T-helper 17 cell (primary cell): ENCODE results near the gene NTNG2. TPM values are rescaled to one million over a fixed set of nuclear protein-coding genes. Genes with fewer than 3 reads are reported as not detected.

ENCODE experiments used
- ATAC-seq: fragments of 150-1000 bp; cut with Tn5 transposase; 2 replicates; pipeline ENCODE4 v1.10.0; 2021; ENCODE audit warnings: mild to moderate bottlenecking, moderate library complexity
- DNase-seq, 3 donors: peaks; one replicate each; pipeline versions ENCODE4 v3.0.0 to v3.0.0-alpha.2; 2020 to 2021
- H3K9me3 ChIP-seq: one replicate; pipeline ENCODE4 v1.7.0; 2013; ENCODE audit warnings: low read length, mild to moderate bottlenecking; ENCODE audit not compliant: control insufficient read depth, poor library complexity, severe bottlenecking
- H3K27ac Mint-ChIP-seq: one replicate; pipeline ENCODE4 v1.8.0; 2022; ENCODE audit warnings: mild to moderate bottlenecking, moderate library complexity, mixed read lengths
- H3K27me3 Mint-ChIP-seq: one replicate; pipeline ENCODE4 v1.8.0; 2022; ENCODE audit warnings: mixed read lengths
- H3K36me3 Mint-ChIP-seq: one replicate; pipeline ENCODE4 v1.8.0; 2022; ENCODE audit warnings: low read depth, mixed read lengths
- H3K4me1 Mint-ChIP-seq: one replicate; pipeline ENCODE4 v1.8.0; 2022; ENCODE audit warnings: mild to moderate bottlenecking, mixed read lengths
- H3K4me3 Mint-ChIP-seq: one replicate; pipeline ENCODE4 v1.8.0; 2022; ENCODE audit warnings: mild to moderate bottlenecking, moderate library complexity, mixed read lengths
- total RNA-seq, 4 donors: library from RNA in 2 of 4; stranded (reverse) in 2 of 4; gene quantifications; one replicate each; pipeline ENCODE4 v1.2.3 and lab custom pipeline; 2022 to 2026

The NTNG2 gene
- total RNA-seq, 2 donors from 2014 or later: 3.3 to 3.6 TPM

GRCh38 chr9:132190966-132191365 is 29.1 kb downstream of the NTNG2 start:
- Mint-ChIP-seq H3K4me1 (peaks cover 5% of the 10 kb centered on the region), H3K36me3 (peaks cover 3% of the 10 kb centered on the region), H3K27ac (no peak overlapping the region), H3K4me3 (no peak overlapping the region), H3K27me3 (peaks cover 50% of the 10 kb centered on the region)
- no peaks in the 10 kb centered on the region for H3K9me3 ChIP-seq
- DNase-seq (no peak), ATAC-seq (no peak)

- no peak for DNase-seq
- Mint-ChIP-seq H3K4me3 (no peak overlapping the region), H3K27me3 (peaks cover 36% of the 10 kb centered on the region), H3K36me3 (peaks cover 5% of the 10 kb centered on the region), H3K4me1 (peaks cover 5% of the 10 kb centered on the region), H3K27ac (no peak overlapping the region)
- H3K9me3 ChIP-seq: no peaks in the 10 kb centered on the region
- no peak for ATAC-seq
Observed at GRCh38 chr9:132192728-132193127, 30.9 kb downstream of the NTNG2 start.

DNA sequence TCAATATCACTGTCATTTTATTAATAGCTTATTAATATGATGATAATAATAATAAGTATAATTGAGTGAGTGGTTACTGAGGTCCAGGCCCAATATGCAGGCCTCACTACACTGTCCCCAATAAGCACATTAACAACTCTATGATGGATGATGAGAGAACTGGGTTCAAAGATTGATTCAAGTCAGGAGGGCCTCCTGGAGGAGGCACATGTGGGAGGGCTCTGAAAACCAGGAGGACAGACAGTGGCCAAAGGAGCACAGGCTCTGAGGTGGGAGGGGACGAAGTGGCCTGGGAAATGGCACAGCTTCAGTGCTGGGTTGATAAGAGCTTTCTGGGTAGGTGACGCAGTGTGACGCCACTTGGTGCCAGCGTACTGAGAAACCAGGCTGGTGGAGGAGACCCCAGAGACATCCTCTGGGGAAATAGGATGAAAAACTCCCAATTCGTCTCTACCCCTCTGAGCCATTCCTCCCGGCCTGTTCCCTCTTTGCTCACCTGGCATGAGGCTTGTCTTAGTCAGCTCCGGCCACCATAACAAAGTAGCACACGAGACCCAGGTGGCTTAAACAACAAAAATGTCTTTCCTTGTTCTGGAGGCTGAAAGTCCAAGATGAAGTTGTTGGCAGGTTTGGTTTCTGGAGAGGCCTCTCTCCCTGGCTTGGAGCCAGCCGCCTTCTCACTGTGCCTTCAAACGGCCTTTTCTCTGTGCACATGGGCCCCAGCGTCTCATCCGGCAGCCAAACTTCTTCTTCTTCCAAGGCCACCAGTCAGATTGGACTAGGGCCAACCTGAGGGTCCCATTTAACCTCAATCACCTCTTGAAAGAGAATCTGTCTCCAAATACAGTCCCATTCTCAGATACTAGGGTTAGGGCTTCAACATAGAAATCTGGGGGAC is 31.6 kb downstream of the NTNG2 start:
- Mint-ChIP-seq H3K4me1 (peaks cover 5% of the 10 kb centered on the region), H3K27ac (no peak overlapping the region), H3K27me3 (peaks cover 31% of the 10 kb centered on the region), H3K36me3 (peaks cover 5% of the 10 kb centered on the region), H3K4me3 (no peak overlapping the region)
- no peaks in the 10 kb centered on the region for H3K9me3 ChIP-seq
- no peak for ATAC-seq
- no peak for DNase-seq

- no peak for ATAC-seq
- peaks cover 5% of the 10 kb centered on the region for H3K4me1 Mint-ChIP-seq
- H3K27me3 Mint-ChIP-seq: peaks cover 28% of the 10 kb centered on the region
- peaks cover 5% of the 10 kb centered on the region for H3K36me3 Mint-ChIP-seq
- H3K9me3 ChIP-seq: no peaks in the 10 kb centered on the region
- no peak for DNase-seq
- no peak overlapping the region for H3K27ac Mint-ChIP-seq
- H3K4me3 Mint-ChIP-seq: no peak overlapping the region
Observed at GRCh38 chr9:132194508-132194907, 32.6 kb downstream of the NTNG2 start.

DNA sequence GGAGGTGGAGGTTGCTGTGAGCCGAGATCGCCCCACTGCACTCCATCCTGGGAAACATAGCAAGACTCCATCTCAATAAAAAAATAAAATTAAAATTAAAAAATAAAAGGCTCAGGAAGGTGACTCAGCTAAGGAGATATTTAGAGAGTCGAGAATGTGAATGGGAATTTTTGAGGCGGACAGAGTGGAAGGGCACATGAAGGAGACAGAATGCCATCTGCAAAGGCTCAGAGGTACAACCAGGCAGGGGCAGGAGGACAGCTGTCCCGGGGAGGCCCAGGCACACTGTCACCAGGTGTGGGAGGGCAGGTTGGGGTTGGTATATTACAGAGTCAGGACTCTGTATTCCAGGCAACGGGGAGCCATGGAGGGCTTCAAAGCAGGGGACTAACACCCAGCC is 35.5 kb downstream of the NTNG2 start:
- Mint-ChIP-seq H3K36me3 (peaks cover 5% of the 10 kb centered on the region), H3K27me3 (peaks cover 35% of the 10 kb centered on the region), H3K4me1 (peaks cover 5% of the 10 kb centered on the region), H3K4me3 (no peak overlapping the region), H3K27ac (no peak overlapping the region)
- no peaks in the 10 kb centered on the region for H3K9me3 ChIP-seq
- no peak for ATAC-seq
- no peak for DNase-seq

DNA sequence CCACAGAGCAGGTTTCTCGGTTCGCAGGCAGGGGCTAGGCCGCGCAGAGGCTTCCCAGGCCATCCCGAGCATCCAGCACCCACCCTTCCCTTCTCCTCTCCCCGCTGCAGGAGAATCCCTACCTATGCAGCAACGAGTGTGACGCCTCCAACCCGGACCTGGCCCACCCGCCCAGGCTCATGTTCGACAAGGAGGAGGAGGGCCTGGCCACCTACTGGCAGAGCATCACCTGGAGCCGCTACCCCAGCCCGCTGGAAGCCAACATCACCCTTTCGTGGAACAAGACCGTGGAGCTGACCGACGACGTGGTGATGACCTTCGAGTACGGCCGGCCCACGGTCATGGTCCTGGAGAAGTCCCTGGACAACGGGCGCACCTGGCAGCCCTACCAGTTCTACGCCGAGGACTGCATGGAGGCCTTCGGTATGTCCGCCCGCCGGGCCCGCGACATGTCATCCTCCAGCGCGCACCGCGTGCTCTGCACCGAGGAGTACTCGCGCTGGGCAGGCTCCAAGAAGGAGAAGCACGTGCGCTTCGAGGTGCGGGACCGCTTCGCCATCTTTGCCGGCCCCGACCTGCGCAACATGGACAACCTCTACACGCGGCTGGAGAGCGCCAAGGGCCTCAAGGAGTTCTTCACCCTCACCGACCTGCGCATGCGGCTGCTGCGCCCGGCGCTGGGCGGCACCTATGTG is 36.1 kb downstream of the NTNG2 start:
- peaks cover under 1% of the 10 kb centered on the region for H3K4me1 Mint-ChIP-seq
- no peak overlapping the region for H3K4me3 Mint-ChIP-seq
- no peaks in the 10 kb centered on the region for H3K9me3 ChIP-seq
- H3K27me3 Mint-ChIP-seq: peaks cover 35% of the 10 kb centered on the region
- H3K36me3 Mint-ChIP-seq: peaks cover 2% of the 10 kb centered on the region
- no peak for ATAC-seq
- DNase-seq: no peak
- H3K27ac Mint-ChIP-seq: no peak overlapping the region

DNA sequence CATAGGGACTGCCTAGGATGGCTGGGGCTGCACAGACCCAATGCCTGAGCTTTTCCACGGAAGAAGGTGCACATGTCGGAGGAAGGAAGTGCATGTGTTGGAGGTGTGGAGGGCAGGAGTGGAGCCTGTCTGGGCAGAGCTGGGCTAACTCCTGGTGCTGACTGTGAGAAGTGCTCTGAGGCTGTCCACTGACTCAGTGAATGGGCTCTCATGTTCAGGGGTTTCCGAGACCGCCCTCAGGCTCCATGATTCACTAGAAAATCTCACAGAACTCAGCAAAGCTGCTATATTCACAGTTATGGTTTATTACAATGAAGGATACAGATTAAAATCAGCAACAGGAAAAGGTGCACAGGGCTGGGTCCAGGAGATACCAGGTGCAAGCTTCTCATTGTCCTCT is 37.2 kb downstream of the NTNG2 start:
- ATAC-seq (no peak), DNase-seq (no peak)
- Mint-ChIP-seq H3K36me3 (peaks cover 2% of the 10 kb centered on the region), H3K4me3 (no peak overlapping the region), H3K27me3 (peaks cover 33% of the 10 kb centered on the region), H3K4me1 (no peaks in the 10 kb centered on the region), H3K27ac (no peak overlapping the region)
- no peaks in the 10 kb centered on the region for H3K9me3 ChIP-seq

DNA sequence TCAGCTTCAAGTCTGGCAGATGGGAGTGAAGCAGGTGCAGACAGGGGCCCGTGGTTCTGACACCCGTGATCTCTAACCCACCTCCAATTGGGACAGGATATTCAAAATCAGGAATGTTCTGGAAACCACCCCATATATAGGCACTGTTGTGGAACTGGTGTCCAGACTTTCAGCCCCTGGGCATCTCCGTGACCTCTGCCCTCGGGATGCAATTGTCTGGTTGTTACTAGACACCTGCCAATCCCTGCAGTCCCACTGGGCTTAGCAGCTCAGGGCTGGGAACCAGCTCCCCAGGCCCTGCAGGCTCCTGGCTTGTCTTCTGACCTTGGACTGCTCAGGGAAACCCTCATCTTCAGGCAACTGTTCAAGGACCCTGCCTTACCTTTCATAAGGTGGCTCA is 38.8 kb downstream of the NTNG2 start:
- no peaks in the 10 kb centered on the region for H3K9me3 ChIP-seq
- Mint-ChIP-seq H3K4me3 (no peak overlapping the region), H3K27me3 (peaks cover 33% of the 10 kb centered on the region), H3K27ac (no peak overlapping the region), H3K36me3 (peaks cover 2% of the 10 kb centered on the region), H3K4me1 (no peaks in the 10 kb centered on the region)
- DNase-seq (no peak), ATAC-seq (no peak)

DNA sequence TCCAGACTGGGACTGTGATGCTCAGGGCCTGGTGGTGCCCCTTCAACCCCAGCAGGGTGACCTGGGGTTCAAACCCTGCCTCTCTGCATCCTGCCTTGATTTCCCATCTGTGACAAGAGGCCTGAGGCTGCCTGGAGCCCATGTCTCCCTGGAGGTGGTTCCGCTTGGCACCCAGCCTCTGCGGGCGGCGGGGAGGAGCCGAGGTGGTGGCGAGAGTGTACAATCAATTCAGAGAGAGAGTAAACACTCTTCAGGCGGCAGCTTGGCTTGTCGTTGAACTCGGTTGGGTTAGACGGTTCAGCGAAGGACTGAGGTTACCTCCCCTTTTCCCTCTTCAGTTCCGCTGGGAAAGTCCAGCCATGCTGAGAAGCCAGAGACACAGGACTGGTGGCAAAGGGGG is 39.3 kb downstream of the NTNG2 start:
- no peak overlapping the region for H3K27ac Mint-ChIP-seq
- ATAC-seq: no peak
- H3K4me3 Mint-ChIP-seq: no peak overlapping the region

GRCh38 chr9:132201780-132202703 is 40.2 kb downstream of the NTNG2 start:
- DNase-seq: no peak
- Mint-ChIP-seq H3K4me3 (no peak overlapping the region), H3K27ac (no peak overlapping the region), H3K27me3 (peaks cover 35% of the 10 kb centered on the region), H3K4me1 (no peaks in the 10 kb centered on the region), H3K36me3 (no peaks in the 10 kb centered on the region)
- H3K9me3 ChIP-seq: no peaks in the 10 kb centered on the region
- ATAC-seq: no peak

More for the DNA sequence above, 39.3 kb downstream of the NTNG2 start:
- no peaks in the 10 kb centered on the region for H3K9me3 ChIP-seq
- Mint-ChIP-seq H3K27me3 (peaks cover 33% of the 10 kb centered on the region), H3K36me3 (peaks cover 2% of the 10 kb centered on the region), H3K4me1 (no peaks in the 10 kb centered on the region)
- no peak for DNase-seq

DNA sequence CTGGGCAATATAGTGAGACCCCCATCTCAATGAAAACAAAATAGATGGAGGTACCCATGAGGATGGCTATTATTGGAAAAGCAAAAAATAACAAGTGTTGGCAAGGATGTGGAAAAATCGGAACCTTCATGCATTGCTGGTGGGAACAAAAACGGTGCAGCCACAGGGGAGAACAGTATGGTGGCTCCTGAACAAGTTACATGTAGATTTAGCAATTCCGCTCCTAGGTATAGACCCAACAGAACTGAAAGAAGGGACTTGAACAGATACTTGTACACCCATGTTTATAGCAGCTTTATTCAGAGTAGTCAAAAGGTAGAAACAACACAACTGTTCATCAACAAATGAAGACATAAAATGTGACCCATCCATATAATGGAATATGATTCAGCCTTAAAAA is 43.0 kb downstream of the NTNG2 start:
- no peak for DNase-seq
- Mint-ChIP-seq H3K36me3 (peaks cover 3% of the 10 kb centered on the region), H3K27me3 (peaks cover 54% of the 10 kb centered on the region), H3K4me3 (no peak overlapping the region), H3K27ac (no peak overlapping the region), H3K4me1 (peaks cover 4% of the 10 kb centered on the region)
- no peaks in the 10 kb centered on the region for H3K9me3 ChIP-seq
- ATAC-seq: no peak

GRCh38 chr9:132207215-132207614 is 45.4 kb downstream of the NTNG2 start:
- no peak overlapping the region for H3K4me3 Mint-ChIP-seq

More at GRCh38 chr9:132207215-132207614, 45.4 kb downstream of the NTNG2 start:
- H3K27me3 Mint-ChIP-seq: peaks cover 39% of the 10 kb centered on the region
- DNase-seq (no peak), ATAC-seq (no peak)
- H3K4me1 Mint-ChIP-seq: peaks cover 4% of the 10 kb centered on the region
- H3K9me3 ChIP-seq: no peaks in the 10 kb centered on the region
- peaks cover 3% of the 10 kb centered on the region for H3K36me3 Mint-ChIP-seq
- no peak overlapping the region for H3K27ac Mint-ChIP-seq
